Measurements from ENCODE around the gene SMAD9. TPM values are rescaled to one million over a fixed set of nuclear protein-coding genes. Genes with fewer than 3 reads are reported as not detected.

Gene SMAD9
- total RNA-seq, 1 donor: 4.7 TPM

DNA sequence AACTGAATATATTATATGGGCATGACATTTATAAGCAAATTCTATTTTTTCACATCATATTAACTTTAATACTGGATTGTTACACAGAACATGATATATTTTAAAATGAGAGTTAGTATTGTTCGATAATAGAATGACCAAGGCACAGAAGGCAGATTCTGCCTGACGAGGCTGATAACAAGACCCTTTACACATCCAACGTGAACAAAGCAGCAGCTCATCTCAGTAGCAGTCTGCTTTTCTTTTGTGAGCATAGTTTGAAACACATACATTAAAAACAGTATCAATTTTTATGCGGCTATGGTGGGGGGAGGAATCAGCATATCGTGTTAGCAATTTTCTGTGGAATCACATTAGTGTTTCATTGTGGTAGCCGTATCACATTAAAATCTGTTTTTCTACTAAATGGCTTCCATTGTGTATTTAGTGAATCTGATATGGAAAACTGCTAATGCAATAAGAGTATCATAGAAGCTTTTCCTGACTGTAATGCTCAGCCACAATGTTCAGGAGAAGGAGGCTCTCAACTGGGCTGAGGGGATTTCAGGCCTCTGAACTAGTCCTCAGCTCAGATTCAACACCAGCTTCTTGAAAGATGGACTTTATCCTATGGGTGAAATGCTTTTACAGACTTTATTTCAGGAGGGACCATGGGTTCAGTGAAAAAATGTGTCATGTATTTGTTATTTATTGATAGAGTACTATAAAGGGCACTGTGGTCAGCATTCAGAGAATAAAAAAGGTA is 4.0 kb downstream of the SMAD9 start:
- Histone ChIP-seq H4K20me1 (ENCODE audit: insufficient read depth, low read length) (peaks cover 3% of the 10 kb centered on the region), H3K79me2 (ENCODE audit: insufficient read depth, low read length) (peaks cover 42% of the 10 kb centered on the region), H2AFZ (ENCODE audit: low read length) (no peak overlapping the region), H3K4me1 (ENCODE audit: insufficient read depth, low read length) (peaks cover 10% of the 10 kb centered on the region), H3K4me2 (ENCODE audit: insufficient read depth, low read length) (no peak overlapping the region), H3K27ac (ENCODE audit: low read depth, low read length) (no peak overlapping the region), H3K36me3 (ENCODE audit: insufficient read depth, low read length) (no peaks in the 10 kb centered on the region), H3K9me3 (ENCODE audit: low read depth, low read length) (no peaks in the 10 kb centered on the region), H3K27me3 (ENCODE audit: insufficient read depth, low read length) (no peaks in the 10 kb centered on the region), H3K4me3 (ENCODE audit: insufficient read depth, low read length) (no peak overlapping the region)
- TF ChIP-seq CTCF (IDR thresholded peaks at IDR 0.05; ENCODE audit: extremely low read depth, low read depth, low read length): no peak
- no peak for DNase-seq (ENCODE audit: insufficient read length, low spot score, missing footprints)

GRCh38 chr13:36915106-36915505 is 4.9 kb downstream of the SMAD9 start:
- H3K79me2 ChIP-seq (ENCODE audit: insufficient read depth, low read length): peaks cover 47% of the 10 kb centered on the region

GRCh38 chr13:36914648-36915047 is 5.4 kb downstream of the SMAD9 start:
- Histone ChIP-seq H3K79me2 (ENCODE audit: insufficient read depth, low read length) (peaks cover 47% of the 10 kb centered on the region), H3K36me3 (ENCODE audit: insufficient read depth, low read length) (no peaks in the 10 kb centered on the region), H3K4me3 (ENCODE audit: insufficient read depth, low read length) (no peak overlapping the region), H3K4me2 (ENCODE audit: insufficient read depth, low read length) (no peak overlapping the region), H3K27ac (ENCODE audit: low read depth, low read length) (no peak overlapping the region), H3K9me3 (ENCODE audit: low read depth, low read length) (no peaks in the 10 kb centered on the region), H3K27me3 (ENCODE audit: insufficient read depth, low read length) (no peaks in the 10 kb centered on the region), H3K4me1 (ENCODE audit: insufficient read depth, low read length) (peaks cover 10% of the 10 kb centered on the region), H2AFZ (ENCODE audit: low read length) (no peak overlapping the region), H4K20me1 (ENCODE audit: insufficient read depth, low read length) (peaks cover 3% of the 10 kb centered on the region)
- no peak for TF ChIP-seq CTCF (IDR thresholded peaks at IDR 0.05; ENCODE audit: extremely low read depth, low read depth, low read length)
- DNase-seq (ENCODE audit: insufficient read length, low spot score, missing footprints): no peak

More at GRCh38 chr13:36915106-36915505, 4.9 kb downstream of the SMAD9 start:
- no peaks in the 10 kb centered on the region for H3K9me3 ChIP-seq (ENCODE audit: low read depth, low read length)
- TF ChIP-seq CTCF (IDR thresholded peaks at IDR 0.05; ENCODE audit: extremely low read depth, low read depth, low read length): no peak
- H2AFZ ChIP-seq (ENCODE audit: low read length): no peak overlapping the region
- H3K36me3 ChIP-seq (ENCODE audit: insufficient read depth, low read length): no peaks in the 10 kb centered on the region
- peaks cover 10% of the 10 kb centered on the region for H3K4me1 ChIP-seq (ENCODE audit: insufficient read depth, low read length)
- H3K27ac ChIP-seq (ENCODE audit: low read depth, low read length): no peak overlapping the region
- H4K20me1 ChIP-seq (ENCODE audit: insufficient read depth, low read length): peaks cover 3% of the 10 kb centered on the region
- no peak overlapping the region for H3K4me2 ChIP-seq (ENCODE audit: insufficient read depth, low read length)
- no peak overlapping the region for H3K4me3 ChIP-seq (ENCODE audit: insufficient read depth, low read length)
- no peaks in the 10 kb centered on the region for H3K27me3 ChIP-seq (ENCODE audit: insufficient read depth, low read length)
- DNase-seq (ENCODE audit: insufficient read length, low spot score, missing footprints): no peak

GRCh38 chr13:36913463-36913862 is 6.6 kb downstream of the SMAD9 start:
- Histone ChIP-seq H2AFZ (ENCODE audit: low read length) (no peak overlapping the region), H4K20me1 (ENCODE audit: insufficient read depth, low read length) (peaks cover 3% of the 10 kb centered on the region), H3K36me3 (ENCODE audit: insufficient read depth, low read length) (no peaks in the 10 kb centered on the region), H3K27ac (ENCODE audit: low read depth, low read length) (no peak overlapping the region), H3K79me2 (ENCODE audit: insufficient read depth, low read length) (peaks cover 50% of the 10 kb centered on the region), H3K4me3 (ENCODE audit: insufficient read depth, low read length) (no peak overlapping the region), H3K4me2 (ENCODE audit: insufficient read depth, low read length) (no peak overlapping the region), H3K4me1 (ENCODE audit: insufficient read depth, low read length) (peaks cover 5% of the 10 kb centered on the region), H3K9me3 (ENCODE audit: low read depth, low read length) (no peaks in the 10 kb centered on the region), H3K27me3 (ENCODE audit: insufficient read depth, low read length) (no peaks in the 10 kb centered on the region)
- DNase-seq (ENCODE audit: insufficient read length, low spot score, missing footprints): no peak
- no peak for TF ChIP-seq CTCF (IDR thresholded peaks at IDR 0.05; ENCODE audit: extremely low read depth, low read depth, low read length)

Data from osteoblast (primary cell).